GM19372 (cell line): Measurements from ENCODE around the gene KRTAP10-1.
"Not testable (repeated sequence)": the region's sequence is repeated elsewhere in the genome, so short reads cannot be mapped to it uniquely, and the experiment has no call there.

Experiments
- ATAC-seq: cut with Tn5 transposase; IDR thresholded peaks from one replicate; pipeline ENCODE4 v1.9.1; 2021; ENCODE audit warnings: mild to moderate bottlenecking, low read depth, moderate library complexity; ENCODE audit not compliant: unreplicated experiment

KRTAP10-1 gene

GRCh38 chr21:44571844-44572782 lies 32.1 kb upstream of the KRTAP10-1 start:
- ATAC-seq: no peak

GRCh38 chr21:44571296-44571695 lies 31.3 kb upstream of the KRTAP10-1 start:
- no peak for ATAC-seq

DNA sequence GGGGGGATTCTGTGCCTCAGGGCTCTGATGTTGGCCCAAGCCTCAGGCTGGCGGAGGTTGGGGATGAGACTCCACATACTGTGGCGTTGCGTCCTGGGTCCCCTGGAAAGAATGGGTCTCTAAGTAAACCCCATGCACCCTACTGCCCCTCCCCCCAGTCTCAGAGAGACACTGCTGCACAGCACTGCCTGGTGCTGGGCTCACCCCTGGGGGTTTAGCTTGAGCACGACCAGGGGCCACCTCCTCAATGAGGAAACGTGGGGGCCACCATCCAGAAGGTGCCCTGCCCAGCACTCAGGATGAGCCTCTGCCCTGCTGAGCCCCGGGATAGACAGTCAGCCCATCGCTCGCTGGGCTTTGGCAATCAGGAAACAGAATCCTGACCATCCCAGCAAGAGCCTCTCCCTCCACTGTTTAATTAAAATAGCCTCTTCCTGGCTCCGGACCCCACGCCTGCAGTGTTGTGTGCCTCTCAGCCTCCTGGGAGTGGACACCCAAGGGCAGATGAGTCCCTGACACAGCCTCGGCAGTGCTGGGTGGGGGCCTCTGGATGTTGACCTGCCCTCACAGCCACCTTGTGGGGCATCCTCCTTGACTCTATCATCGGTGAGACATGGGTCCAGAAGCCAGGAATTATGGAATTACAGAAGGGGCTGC lies 30.0 kb upstream of the KRTAP10-1 start:
- no peak for ATAC-seq

DNA sequence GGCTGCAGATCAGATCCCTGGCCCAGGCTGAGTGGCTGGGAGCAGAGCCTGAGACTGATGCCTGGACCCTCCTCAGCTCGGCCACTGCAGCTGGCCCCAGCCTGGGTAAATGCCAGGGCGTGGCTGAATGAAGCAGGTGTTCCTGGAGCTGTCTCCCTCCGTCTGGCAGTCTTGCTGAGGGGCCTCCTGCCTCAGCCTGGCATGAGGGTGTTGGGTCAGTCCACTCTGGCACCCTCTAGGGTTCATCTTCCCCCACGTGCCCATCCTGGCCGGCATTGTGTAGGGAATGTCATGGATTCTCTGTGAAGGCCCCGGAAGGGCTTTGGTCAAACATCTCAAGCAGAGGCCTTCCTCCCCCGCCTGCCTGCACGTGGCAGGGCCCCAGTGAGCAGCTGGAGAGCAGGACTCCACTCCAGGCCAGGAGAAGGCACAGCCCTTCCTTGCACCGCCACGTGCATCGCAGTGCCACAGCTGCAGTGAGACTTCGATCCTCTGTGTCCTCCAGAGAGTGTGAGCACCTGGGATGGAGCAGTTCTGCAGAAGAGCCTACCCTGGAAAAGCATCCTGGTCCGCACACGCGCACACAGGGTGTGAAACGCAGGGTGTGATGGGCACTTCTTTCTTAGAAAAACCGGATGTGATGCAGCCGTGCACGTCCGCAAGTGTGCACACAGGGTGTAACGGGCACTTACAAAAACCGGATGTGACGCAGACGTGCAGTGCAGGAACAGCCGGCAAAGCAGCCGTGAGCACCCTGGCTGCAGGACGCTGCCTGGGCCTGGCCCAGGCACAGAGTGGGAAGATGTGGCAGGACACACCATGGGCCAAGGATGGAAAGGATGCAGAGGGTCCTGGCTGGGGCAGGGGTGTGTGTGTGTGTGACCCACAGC lies 28.9 kb upstream of the KRTAP10-1 start:
- no peak for ATAC-seq

GRCh38 chr21:44568261-44568660 lies 28.3 kb upstream of the KRTAP10-1 start:
- ATAC-seq: no peak

DNA sequence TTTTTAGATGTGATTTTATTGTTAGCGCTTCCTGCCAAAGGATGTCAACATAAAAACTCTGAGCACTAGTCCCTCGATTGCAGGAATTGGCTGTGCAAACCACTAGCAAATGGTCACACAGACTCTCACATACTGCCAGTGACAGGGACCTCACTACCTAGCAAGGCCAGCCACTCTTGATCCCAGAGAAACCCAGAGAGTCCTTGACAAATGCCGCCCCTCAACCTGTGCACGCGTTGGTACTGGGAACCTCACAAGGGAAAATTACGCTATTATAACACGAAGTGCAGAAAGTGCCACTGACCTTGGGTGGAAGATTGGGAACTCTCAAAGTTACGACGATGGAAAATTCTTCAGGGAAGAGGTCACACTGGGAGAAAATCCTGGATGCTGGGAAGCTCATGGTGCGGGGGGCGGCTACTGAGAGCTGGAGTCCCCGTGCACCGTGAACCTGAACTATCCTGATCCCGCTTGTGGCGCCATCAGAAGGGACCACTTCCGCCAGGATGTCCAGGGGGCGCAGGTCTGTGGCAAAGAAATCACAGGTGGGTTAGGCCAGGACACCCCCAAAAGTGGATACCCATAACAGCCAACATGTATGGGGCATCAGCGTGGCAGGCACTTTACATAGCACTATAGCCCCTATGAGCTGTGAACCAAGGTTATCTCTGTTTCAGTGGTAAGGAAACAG lies 27.6 kb upstream of the KRTAP10-1 start:
- ATAC-seq: no peak

GRCh38 chr21:44566403-44566802 lies 26.4 kb upstream of the KRTAP10-1 start:
- ATAC-seq: no peak

- ATAC-seq: no peak
Measured at GRCh38 chr21:44564886-44565598, 25.0 kb upstream of the KRTAP10-1 start.

DNA sequence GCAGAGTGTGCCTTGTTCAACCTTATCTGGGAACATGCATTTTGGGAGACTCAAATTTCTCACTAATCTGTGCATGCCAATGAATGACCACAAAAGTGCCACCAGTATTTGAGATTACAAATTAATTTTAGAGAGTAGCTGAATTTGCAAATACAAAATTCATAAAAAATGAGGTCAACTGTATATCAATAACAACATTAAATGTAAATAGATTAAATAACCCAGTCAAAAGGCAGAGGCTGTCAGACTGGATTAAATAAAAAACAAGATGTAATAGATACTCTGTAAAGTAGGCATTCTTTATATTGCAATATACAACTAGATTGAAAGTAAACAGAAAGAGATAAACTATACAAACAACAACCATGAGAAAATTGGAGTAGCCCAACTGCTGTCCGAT lies 24.1 kb upstream of the KRTAP10-1 start:
- no peak for ATAC-seq

- ATAC-seq: no peak
Measured at GRCh38 chr21:44558695-44559094, 18.7 kb upstream of the KRTAP10-1 start, which contains the start of gene KRTAP10-3. KRTAP10-3 (minus strand) TSS chr21:44558795; CDS start chr21:44558715, 80 bp downstream.

DNA sequence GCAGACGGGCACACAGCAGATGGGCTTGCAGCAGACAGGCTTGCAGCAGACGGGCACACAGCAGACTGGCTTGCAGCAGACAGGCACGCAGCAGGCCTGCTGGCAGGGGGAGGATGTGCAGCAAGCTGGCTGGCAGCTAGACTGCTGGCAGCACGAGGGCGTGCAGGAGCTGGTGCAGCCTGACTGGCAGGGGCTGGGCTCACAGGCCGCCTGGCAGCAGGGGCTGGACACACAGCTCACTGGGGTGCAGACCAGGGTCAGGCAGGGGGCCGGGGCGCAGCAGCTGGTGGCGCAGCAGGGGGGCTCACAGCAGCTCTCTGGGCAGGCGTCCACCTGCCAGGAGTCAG lies 18.3 kb upstream of the KRTAP10-1 start:
- ATAC-seq: not testable (repeated sequence)

DNA sequence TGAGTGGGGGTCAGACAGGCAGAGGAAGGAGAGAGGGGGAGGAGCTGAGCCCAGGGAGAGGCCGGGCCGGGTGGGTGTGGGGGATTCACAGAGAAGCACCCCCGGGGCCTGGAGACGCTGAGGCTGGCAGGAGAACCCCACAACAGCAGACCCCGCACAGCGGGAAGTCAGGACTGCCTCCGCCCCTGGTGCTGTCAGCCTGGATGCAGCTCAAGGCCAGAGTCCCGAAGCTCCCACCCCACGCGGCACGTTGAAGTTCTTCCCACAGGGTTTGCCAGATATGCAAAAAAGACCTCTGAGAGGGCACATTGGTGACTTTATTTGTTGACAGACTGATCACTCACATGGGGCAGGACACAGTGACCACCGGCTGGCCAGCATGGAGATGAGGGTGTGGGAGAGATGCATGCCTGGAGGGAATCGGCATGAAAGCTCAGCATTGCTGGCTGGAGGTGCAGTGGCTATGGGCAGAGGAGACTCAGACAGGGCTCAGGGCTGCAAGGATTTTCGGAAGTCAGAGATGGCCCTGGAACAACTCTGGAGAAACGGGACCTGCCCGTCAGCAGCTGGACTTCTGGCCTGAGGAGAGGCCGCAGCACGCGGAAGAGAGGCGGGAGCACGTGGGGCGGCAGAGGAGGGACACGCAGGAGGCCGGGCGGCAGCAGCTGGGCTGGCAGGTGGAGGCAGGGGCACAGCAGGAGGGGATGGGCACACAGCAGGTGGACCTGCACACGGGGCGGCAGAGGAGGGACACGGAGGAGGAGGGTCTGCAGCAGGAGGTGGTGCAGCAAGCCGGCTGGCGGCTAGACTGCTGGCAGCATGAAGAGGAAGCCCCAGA lies 17.7 kb upstream of the KRTAP10-1 start:
- no peak for ATAC-seq

DNA sequence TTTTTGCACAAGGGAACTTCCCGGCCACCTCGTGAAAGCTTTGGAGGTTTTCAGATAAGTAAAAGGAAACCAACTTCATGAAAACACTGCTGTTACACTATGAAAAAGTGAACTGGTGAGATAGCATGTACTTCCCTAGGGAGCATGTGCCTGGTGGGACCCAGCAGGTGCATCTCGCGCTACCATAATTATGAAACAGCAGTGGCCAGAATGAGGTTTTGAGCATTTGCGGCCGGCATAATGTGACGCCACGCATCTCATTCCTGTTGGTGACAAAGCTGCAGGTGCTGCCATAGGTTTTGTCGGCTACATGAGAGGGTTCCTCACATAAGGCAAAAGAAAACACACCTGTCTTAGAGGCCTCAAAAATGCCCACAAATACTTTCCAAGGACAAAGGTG lies 16.9 kb upstream of the KRTAP10-1 start:
- ATAC-seq: no peak

GRCh38 chr21:44555200-44555875 lies 15.3 kb upstream of the KRTAP10-1 start:
- no peak for ATAC-seq

DNA sequence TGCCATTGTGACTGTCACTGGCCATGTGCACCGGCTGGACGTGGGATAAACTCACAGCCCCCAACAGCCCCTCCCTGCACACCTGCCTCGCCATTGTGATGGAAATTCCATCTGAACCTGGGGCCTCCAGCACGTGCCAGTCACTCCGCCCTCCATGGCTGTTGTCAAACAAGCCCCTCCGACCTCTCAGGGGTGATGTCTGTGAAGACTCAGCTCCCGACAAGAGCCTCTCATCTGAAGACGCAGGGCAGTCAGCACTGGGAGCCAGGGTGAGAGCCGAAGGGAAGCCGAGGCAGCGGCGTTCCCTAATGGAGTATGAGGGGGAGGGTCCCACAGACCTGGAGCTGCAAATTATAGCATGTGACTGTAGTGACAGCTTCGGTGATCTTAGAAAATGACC lies 12.7 kb upstream of the KRTAP10-1 start:
- ATAC-seq: no peak

GRCh38 chr21:44552136-44552535 lies 12.1 kb upstream of the KRTAP10-1 start:
- no peak for ATAC-seq

DNA sequence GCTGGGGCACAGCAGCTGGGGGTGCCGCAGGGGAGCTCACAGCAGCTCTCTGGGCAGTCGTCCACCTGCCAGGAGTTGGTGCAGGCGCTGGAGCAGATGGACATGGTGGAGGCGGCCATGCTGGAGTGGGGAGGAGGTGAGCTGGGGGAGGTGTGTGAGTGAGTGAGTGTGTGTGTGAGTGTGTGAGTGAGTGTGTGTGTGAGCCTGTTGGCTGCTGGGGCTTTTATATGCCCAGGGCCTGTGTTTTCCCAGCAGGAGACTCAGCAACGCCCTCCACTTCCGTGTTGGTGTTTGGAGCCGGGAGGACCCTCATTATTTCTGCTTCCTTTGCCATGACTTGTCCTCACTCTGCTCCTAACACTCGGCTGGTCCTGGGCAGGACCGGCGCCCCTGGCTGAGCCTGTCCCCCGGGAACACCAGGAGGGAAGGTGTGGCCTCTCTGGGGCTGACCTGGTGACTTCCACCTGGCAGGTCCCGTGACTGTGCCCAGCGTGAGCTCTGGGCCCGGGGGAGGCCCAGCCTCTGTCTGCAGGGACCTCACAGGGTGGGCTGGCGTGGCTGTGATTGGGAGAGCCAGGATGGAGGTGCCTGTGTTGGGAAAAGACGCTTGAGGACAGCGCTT lies 11.5 kb upstream of the KRTAP10-1 start, which contains the start of gene KRTAP10-2:
Gene KRTAP10-2, minus strand, starts transcription at position 166 of the 622 bp plus-strand sequence. Its CDS starts 47 bp downstream, at position 119.
- ATAC-seq: no peak

DNA sequence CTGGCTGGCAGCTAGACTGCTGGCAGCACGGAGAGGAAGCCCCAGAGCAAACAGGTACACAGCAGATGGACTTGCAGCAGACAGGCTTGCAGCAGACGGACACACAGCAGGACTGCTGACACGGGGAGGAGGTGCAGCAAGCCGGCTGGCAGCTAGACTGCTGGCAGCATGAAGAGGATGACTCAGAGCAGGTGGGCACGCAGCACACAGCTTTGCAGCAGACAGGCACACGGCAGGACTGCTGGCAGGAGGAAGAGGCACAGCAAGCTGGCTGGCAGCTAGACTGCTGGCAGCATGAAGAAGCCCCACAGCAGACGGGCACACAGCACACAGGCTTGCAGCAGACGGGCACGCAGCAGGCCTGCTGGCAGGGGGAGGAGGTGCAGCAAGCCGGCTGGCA lies 10.8 kb upstream of the KRTAP10-1 start:
- no peak for ATAC-seq
